Stimulated activated CD8-positive, alpha-beta memory T cell treated with anti-CD3 and anti-CD28 coated beads, Interleukin-4, amount 100 ng/mL, for 4 hours (primary cell): Measurements from ENCODE around the gene NFIB.

Experiments
- DNase-seq, 2 donors: peaks; one replicate each; pipeline ENCODE4 v3.0.0-alpha.2; 2020; ENCODE audit warnings: low read depth in 2 of 2, low spot score in 1 of 2

Gene NFIB

DNA sequence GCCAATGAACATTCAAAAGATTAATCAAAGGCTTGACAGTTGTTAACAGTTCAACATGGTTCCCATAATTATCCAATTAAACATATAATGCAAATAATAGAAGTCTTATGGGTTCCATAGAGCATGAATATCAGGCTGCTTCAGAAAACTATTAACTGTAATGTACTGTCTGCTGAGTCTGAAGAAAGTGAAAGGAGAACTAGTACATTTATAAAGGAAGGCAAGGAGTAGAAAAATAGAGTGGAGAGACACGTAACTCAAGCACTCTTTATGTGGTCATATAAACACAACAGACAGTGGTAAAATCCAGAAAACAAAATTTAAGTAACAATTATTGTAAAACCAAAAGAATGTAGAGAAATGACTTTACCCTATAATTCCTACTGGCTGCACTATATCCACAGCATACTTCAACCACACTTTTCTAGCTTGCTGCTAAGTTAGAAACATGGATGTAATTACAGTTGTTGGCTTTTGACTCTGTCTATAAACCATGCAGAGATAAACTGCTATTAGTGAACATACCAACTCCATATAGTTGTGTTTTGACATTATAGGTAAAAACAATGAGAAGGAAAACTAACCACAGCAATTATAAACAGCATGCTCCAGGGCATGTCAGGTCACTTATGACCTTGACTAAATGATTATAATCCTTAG, 32.7 kb downstream of the NFIB start:
- no peak for DNase-seq

DNA sequence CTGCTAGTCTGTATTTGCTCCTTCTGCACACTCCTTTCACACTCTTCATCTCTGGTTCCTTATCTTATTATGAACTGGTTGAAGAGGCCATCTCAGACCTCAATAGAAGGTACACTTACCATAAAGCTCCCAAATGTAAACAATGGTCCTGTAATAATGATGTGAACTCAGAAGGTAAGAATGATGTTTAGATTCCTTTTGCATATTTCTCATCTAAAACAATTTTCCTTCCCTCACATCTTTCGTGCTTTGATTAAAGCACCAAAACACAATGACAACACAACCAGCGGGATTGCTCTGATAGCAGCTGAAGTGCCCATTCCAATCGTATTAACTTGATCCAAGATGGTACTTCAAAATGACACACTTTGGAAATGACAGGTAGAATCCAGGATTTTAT, 34.3 kb downstream of the NFIB start:
- DNase-seq: no peak

DNA sequence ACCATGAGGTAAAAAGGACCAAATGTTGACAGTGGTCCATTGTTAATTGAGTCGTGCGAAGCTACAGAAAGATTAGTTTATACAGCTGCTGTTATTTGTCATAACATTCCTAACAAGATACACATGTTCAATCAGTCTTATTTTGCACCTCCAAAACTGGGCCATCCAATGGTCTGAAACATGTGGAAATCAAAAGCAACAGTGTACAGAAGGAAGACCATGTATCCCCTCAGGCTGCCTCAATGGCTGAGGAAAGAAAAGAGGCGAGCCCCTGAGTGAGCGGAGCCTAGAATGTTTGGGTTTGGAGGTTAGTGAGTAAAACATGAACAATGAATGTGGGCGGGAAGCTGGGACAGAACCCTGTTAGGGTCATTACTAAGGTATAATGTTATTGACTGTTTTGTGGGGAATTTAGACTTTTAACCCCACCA, 35.6 kb downstream of the NFIB start:
- DNase-seq: no peak

DNA sequence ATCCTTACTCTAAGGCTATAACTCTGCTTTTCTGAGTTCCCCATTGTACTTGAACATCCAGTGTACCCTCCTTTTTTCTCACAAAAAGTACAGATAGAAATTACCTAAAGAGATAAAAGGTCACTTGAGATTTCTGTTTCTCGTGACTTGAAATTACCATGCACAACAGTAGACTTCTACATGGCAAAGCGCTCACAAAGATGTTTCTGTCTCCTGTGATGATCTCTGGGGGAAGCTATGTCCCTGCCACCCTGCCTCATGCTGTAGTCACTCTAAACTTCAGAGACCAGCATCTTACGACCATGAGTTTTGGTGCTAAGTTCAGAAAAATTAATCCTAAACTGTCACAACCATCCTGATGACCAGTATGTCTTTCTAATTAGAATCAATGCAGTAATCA, 36.2 kb downstream of the NFIB start:
- DNase-seq: no peak

DNA sequence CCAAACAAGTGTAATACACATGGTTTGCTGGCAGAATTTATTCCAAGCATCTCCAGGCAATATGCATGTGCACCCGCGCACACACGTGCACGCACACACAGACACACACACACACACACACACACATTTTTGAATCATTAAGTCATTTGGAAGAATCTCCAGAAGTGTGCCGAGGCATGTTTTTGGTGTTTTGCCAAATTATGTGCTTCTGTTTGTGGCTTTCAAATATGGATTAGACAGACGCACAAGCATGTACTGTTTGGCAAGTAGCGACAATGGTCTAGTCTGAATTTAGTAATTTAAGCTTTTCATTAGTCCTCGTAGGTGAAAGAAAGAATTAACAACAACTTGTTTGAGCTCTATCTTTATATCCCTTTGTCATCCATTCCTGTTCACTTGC, 36.7 kb downstream of the NFIB start:
- DNase-seq: no peak

DNA sequence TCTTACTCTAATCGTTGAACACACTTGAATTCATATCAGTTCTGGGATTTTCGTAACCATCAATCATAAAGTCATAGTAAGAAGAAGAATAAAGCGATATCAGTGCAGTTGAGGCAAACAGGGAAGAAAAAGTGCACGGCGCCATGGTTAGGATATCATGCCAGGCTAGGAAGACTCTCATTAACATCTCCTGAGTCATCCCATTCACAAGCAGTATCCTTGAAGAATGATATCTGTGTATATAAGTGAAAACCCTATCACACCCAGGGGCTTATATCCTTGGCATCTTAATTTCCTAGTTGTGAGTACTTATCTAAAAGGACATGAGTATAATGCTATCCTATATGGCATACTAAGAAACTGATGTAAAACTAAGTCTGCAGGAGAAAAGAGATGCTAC, 38.6 kb downstream of the NFIB start:
- no peak for DNase-seq

DNA sequence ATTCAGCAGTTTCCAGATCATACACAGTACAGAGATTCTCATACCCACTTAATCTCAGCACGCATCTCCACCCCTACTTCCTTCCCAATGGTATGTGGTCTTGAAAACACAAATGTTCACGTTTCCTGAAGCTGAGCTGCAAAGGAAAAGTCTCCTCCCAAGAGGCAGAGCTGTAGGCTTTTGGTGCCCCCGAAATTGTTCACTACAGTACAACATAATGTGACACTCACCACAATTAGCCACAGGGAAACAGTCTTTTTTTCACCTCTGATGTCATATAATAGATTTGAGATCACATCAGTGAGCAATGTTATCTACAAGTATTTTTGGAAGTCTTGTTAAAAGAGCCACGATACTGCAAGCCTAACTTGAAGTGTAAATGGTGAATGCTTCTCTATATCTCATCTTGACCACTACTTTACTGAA, 40.2 kb downstream of the NFIB start:
- DNase-seq: no peak

DNA sequence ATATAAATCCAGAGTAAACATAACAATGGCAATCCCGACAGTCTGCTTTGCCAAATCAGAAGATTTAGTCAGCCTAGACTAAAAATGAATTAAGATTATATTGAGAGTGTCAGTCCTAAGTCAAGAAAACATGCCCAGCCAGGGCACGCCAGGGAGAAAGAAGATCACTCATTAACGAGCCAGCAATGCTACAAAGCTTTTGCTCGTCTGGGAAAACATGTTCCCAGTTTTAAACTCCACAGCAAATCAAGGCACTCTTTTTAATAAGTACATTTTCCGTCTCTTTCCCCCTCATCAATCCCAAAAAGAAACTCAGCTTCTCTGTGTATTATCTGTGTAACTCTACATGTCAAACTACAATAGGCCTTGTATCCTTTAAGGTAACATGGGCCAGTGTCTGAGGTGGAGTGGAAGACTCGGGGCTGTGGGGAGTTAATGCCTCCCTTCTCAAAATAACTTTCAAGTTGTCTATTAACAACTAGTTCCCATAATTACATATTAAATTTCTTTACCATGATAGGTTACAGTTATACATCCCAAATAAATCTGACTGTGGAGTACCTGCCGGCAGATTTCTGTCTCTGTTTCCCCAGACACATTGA, 40.9 kb downstream of the NFIB start:
- no peak for DNase-seq

DNA sequence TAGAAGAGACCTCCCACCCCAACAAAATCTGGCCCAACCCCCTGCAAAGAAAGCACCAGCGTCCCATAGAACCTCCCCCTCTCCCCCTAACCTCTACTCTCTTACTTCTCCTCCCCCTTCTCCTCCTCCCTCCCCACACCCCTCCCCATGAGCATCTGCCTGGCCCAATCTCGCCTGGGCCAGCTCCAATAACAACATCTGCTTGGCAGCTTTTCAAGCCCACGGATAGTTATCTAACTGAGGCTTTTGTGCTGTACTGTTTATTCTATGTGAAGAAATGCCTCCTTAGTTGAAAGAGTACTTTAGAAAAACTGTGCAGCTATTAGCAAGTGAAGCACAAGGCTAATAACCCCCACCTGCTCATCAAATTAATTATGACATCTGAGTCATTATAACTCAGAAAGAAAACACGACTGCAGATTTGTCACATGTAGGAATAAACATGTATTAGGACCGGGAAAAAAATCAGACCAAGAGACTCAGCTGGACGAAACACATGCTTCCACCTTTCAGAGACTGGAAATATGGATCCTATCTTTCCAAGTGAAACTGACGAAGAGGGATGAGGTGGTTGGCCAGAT, 42.8 kb downstream of the NFIB start:
- DNase-seq: no peak

DNA sequence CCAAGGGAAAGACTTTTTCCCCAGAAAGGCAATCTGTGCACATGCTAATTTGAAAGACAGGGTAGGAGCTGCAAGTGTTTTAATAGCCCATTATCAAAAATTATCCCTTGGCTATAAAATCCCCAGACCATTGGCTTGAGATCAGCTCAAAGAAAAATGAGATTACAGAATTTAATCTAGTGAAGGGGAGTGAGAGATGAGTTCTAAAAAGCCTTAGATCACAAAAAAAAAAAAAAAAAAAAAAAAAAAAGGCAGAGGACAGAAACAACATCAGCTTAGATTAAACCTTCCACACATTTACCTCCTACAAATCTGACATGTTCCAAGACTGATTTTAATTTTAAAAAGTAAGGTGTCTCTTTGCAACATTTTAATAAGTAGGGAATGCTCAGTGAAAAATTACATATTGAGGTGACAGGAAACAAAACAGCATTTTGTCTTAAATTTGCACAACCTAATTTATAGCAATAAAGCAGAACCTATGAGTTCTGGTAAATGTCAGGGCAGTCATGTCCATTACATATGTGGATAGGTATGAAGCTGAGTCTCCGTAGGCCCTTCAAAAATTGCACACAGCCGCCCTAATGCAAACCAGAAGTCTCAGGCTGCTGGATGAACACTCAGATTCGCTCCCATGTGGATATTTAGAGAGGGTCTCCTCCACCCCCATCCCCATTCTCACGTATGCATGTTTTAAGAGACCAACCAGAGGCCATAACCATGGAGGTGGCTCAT, 43.4 kb downstream of the NFIB start:
- no peak for DNase-seq

DNA sequence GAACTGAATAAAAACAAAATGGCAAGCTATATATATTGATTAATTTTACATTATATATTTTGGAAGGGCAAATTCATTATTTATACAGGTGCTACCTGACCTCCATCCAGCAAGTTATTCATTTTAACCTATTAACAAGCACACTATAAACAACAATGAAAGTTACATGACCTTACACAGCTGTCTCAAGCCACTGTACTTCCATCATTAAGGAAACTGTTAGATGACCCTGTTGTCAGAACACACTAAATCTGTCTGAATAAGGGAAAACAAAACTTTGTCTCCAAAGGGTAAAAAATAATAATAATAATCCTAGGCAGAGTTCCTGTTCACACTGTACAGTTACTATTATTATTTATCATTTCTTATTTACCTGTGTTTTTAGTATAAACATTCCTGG, 44.0 kb downstream of the NFIB start:
- DNase-seq: no peak

DNA sequence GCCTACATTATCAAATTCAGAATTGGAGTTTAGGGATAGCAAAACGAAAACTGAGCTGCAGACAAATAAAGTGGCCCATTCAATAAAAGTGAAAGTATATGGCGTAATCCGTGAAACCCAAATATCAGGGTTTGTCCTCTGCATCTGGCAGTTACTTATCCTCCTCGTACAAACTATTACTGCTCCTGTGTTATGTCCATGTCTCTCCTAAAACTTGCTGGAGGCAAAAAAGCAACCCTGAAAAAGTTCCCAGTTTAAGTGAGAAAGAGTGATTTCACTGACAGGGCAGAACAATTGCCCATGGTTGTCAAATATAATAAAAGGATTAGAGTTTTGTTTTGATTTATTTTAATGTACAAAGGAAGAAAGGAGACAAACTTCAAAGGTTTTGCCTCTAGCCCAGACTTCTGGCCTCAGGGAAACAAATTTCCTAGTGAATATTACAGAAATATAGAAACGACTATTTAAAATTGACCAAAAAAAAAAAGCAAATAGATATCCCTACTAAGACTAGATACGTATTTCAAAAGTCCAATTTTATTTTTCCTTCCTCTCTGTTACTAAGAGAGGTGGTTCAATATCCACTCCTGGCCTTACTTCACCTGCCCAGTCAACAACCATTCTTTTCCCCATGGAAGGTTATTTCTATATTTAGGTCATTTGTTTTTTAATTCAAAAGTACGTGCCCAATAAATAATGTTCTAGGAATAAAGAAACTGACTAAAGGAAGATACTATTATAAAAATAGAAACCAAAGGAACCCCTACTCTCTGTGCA, 50.0 kb downstream of the NFIB start:
- no peak for DNase-seq

DNA sequence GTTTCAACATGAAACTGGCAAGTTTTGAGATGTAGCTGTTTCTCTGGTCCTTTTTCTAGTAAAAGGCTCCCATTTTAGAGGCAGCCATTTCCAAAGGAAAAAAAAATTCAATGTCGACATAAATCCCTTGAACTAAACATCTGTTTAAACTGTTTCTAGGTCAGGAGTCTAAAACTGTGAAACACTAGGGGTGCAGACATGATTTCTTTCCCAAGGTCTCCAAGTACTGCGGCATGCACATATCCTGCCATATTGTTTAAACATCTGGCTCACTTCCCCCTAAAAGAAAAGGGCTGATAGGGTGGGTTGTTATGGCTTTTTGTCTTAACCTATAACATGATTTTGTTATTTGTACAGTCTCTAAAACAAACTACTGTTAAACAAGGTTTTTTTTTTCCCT, 51.1 kb downstream of the NFIB start:
- DNase-seq: no peak

DNA sequence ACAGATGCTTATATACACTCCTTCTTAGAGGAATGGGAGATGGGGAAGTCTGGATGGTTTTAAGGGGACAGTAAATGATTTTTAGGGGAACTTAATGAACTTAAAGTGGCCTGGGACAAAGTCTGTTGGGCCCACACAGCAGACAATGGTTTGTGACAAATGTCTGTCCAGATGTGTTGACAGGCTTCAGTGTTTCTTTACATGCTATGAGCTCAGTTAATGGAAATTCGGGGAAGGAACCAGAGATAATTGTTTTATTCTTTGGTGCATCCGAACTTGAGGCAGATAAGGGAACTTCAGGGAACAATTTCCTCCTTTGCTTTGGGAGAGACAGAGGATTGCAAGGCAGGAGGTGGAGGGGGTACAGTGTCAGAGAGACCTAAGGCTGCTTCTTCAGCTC, 52.3 kb downstream of the NFIB start:
- no peak for DNase-seq

DNA sequence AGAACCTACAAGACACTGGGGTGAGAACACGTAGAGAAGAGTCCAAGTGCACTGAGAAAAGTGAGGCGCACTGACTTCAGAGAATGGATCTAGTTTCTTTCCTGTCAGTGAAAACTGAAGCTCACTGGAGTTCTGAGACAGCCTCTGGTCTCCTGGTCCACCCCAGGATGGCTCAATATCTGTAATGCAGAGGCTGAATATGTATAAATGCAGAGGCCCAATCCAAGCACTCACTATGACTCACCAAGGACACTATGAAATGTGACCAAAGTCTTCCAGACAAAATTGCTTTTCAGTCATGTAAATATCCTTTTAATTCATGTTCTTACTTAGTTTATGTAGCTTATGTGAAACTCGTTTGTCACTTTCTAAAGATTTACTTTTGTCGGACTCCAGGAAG, 53.8 kb downstream of the NFIB start:
- DNase-seq: no peak

DNA sequence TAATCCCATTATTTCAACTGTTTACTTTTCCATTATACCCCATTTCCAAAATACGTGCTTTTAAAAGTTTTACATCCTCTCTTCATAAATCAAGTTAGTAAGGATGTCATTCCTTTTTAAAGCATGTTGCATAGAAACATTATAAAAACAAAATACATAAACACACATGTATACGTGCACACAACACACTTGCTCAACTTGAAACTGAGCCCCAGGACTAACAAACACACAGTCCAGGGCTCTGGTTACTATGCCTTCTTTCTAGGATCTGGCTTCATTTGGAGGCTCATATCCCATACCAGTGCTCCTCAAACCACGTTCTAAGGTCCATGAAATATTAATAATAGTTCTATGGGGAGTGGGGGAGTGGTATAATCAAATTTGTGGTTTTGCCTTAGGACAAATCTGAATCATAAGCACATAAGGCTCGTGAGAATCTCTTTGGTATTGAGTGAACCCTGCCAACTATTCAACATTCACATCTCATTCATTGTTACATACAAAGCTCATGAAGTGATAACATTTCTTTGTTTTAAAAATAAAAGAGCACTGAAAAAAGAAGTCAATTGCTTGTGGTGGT, 55.2 kb downstream of the NFIB start:
- no peak for DNase-seq

DNA sequence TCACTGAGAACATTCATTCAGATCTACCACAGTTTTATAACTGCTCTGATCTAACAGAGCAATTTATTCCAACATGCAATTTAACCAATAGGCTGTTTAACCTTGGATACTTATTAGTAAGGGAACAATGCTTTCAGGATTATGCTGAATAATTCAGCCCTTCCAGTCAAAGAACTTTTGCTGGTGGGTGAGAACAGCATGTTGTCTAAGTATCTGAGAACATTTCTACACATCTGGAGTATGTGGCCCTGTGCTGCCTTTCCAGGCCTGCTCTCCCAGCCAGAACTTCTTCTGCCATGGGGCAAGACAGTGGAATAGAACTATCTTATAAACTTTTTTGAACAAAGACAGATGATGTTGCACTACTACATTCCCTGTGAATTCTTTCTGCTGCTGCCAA, 55.8 kb downstream of the NFIB start:
- DNase-seq: no peak

DNA sequence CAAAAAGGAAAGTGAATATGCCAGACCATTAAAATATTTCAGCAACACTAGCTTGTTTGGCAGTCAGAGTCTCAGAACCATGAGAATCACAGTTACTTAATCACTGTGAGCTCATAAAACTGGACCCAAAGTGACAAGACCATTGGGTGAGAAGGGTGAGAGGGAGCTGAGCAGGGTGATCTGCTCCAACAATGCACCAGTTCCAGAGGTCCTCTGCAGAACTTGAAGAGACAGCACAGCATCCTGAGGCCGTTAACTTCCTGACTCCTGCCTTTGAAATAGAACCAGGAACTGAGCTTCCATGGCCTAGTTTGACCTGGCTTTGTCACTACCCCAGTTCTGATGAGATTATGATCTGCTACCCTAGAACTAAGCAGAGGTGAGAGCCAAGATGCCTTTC, 57.4 kb downstream of the NFIB start:
- DNase-seq: no peak

DNA sequence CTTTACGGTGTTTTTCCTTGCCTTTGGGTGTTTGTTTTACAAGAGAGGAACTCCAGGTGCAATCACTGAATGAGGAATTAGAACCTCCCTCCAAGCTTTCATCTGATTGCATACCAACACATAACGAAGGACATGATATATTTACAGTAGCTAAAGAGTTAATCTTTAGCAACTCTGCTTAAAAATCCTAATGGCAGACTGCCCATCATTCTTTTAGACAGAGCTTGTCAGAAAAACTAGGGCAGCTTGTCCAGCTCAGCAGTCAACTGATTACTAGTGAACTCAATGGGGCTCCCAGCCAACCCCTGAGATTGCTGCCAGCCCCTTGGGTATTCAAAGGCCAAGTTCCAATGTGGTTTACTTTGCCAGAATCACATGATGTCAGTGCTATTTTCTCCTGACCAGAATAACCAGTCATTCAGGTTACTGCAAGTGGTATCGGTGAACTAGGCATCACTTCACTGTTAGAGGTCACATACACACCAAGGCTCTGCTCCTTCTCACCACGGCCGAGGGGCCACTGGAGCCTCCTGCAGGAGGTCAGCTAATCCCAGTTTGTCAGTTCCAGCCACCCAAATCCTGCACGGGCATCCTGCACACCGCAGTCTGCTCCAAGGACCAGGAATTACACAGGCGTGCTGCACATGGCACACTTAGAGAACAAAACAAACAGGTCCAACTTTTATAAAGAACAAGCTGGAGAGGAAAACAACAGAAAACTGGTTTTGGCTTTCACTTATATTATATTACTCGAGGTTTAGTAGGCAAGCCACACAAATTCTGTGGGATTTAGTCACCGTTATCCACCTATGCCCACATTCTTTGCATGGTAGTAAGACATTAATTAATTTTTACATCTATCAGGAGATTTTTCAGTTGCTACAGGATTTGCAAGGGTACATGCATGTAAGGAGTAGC, 62.5 kb downstream of the NFIB start:
- no peak for DNase-seq

DNA sequence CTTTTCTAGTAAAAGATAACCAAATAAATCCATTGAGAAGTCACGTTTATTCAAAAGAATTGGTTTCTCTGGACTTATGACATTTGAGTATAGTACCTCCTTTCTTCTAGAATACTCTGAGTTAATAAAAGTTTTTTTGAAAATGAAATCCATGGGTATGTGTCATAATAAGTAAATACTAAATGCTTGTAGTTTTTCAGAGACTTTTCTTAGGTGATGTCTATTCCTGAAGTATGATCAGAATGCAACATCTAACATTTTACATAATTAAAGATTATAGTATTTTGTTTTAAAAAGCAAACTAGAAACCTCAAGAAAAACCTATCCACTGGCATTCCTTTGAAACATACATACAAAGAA, 63.2 kb downstream of the NFIB start:
- DNase-seq: no peak
